Astrocyte of the spinal cord (primary cell): Measurements from ENCODE around the gene ACAA2.
"Not testable (repeated sequence)": the region's sequence is repeated elsewhere in the genome, so short reads cannot be mapped to it uniquely, and the experiment has no call there.

ENCODE experiments used
- DNase-seq: peaks from one replicate; pipeline ENCODE4 v3.0.0; 2011; ENCODE audit warnings: low read depth, low spot score
- H3K4me3 ChIP-seq: 2 replicates; pipeline ENCODE4 v1.5.1; 2011; ENCODE audit warnings: low read depth, mild to moderate bottlenecking, low read length, moderate library complexity
- CTCF ChIP-seq: IDR thresholded peaks from 2 replicates; pipeline ENCODE4 v1.5.1; 2012; ENCODE audit warnings: low read depth, mild to moderate bottlenecking, low read length, inconsistent platforms
- in situ Hi-C: cut with HindIII; loops from 2 replicates; pipeline ENCODE4 v1.10.0; 2017; ENCODE audit warnings: low sequenced_read_pairs

The ACAA2 gene

DNA sequence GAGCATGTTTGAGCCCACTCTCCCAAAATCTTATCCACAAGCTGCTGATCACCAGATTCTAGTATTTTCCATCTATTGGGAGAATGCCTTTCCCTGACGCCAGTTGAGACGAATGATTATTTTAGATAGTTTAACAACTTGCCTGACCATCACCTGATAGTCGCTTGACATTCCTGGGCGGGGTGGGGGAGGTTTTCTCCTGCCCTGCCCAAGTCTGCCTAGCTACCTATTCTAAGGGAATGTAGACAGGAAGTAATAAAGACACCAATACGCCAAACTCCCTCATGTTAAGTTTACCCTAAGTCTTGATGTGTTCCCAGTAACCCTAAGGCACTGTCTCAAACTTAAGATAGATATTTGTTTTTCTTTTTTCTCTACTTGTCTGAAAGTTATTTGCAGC lies 4.6 kb upstream of the ACAA2 start:
- no peak for DNase-seq
- in situ Hi-C loops, result no loop called here
- H3K4me3 ChIP-seq, result no peak overlapping the region
- TF ChIP-seq CTCF, result no peak

DNA sequence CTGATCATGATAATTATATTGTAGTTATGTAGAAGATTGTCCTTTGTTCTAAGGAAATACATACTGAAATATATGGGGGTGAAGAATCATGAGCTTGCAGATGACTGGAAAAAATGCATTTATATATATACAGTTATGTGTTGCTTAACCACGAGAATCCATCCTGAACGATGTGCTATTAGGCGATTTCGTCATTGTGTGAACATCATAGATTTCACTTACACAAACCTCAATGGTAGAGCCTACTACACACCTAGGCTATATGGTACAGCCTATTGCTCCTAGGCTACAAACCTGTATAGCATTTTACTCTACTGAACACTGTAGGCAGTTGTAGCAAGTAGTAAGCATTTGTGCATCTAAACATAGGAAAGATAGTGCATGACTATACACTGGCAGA lies 2.6 kb upstream of the ACAA2 start:
- no peak overlapping the region for H3K4me3 ChIP-seq
- in situ Hi-C loops, result no loop called here
- no peak for DNase-seq
- TF ChIP-seq CTCF, result no peak

DNA sequence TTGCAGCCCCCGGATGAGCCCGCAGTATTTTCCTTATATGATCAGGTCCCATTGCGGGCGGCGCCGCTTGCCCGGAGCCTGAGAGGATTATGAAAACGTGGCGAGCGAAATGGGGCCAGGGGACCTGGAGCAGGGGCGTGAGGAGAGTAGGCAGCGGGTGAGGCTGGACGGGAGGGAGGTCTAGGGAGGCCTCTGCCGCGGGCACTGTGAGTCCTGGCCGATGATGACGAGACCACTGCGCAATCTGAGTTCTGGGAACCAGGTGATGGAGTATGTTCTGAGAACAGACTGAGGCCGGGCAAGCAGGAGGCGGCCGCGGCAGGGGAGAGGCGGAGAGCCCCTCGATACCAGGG lies 790 bp upstream of the ACAA2 start:
- DNase-seq, result peak; percentile 62
- no peak for TF ChIP-seq CTCF
- H3K4me3 ChIP-seq, result peak overlapping the region; percentile 79
- in situ Hi-C loops, result no loop called here

- peak overlapping the region; percentile 79 for H3K4me3 ChIP-seq
- in situ Hi-C loops, result no loop called here
- no peak for TF ChIP-seq CTCF
- DNase-seq, result peak; percentile 54
Measured at GRCh38 chr18:49813069-49813318, 339 bp downstream of the ACAA2 start.

DNA sequence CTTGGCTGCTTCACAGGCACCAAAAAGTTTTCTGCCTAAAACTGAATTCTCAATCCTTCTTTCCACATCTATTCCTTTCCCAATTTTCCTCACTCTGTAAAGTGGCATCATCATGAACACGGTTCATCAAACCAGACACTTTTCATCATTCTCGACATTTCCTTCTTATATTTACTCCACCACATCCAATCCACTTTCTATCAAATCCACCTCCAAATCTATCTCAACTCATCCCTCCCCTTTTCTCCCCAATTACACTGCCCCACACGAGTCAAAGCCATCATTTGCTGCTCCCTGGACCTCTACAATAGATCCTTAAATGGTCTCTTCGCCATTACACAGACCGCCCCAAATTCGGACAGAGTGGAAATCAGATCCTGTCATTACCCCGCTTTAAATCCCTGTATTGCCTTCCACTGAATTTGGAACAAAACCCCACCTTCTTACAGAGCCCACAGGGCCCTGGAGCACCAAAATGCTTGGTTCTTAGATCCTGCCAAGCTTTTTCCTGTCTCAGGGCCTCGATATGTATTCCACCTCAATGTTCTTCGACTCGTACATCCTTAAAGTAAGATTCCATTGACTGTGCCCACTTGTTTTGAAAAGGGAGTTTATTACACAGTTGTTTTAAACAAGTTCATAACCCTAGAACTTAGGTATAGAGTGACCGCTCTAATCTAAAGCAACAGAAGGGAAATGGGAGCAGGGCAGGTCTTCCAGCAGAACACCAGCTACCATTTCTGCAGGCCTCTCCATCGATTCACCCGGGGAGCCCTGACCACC lies 856 bp downstream of the ACAA2 start:
- peak; percentile 48 for DNase-seq
- no peak for TF ChIP-seq CTCF
- in situ Hi-C loops, result no loop called here
- peak overlapping the region; percentile 79 for H3K4me3 ChIP-seq

DNA sequence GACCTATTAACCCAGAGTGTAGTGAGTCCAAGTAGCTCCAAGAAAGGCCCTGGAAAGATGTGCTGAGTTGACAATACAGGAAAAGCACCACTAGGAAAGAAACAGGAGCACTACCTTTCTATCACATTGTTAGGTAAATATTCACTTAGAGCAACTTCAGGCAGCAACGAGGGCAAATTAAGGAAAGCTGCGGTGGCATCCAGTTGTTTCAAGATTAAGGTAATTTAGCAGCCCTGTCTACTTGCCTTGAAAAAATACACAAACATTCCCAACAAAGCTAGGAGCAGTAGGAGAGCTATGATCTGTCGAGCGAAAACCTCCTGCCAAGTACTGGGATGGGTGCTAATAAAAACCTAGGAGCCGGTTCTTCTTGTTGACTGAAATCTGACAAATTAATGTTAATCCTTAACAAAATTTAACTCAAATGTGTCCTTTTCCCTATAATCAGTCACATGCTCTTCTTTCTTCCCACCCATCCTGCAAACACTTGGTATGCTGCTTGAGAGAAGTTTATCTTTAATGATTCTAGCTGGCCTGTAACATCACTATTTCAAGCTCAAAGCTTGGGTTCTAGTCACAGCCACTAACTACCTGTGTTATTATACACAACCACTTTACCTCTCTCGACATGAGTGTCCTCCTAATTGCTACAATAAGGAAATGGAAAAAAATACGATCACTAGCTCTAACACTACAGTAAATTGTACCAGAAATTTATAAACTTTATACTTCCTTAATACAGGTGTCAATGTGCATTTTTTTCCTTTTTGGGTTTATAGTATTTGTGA lies 2.0 kb downstream of the ACAA2 start:
- DNase-seq, result no peak
- in situ Hi-C loops, result no loop called here
- no peak overlapping the region for H3K4me3 ChIP-seq
- TF ChIP-seq CTCF, result no peak

DNA sequence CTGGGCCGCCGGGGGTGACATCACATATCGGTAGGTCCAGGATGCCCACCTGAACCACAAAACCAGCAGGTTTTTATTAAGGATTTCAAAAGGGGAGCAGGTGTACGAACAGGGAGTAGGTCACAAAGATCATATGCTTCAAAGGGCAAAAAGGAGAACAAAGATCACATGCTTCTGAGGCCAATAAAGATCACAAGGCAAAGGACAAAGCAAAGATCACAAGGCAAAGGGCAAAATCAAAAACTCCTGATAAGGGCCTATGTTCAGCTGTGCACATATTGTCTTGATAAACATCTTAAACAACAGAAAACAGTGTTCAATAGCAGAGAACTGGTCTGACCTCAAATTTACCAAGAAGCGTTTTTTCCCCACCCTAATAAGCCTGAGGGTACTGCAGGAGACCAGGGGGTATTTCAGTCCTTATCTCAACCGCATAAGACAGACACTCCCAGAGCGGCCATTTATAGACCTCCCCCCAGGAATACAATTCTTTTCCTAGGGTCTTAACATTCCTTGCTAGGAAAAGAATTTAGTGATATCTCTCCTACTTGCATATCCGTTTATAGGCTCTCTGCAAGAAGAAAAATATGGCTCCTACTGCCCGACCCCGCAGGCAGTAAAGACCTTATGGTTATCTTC lies 4.7 kb downstream of the ACAA2 start:
- H3K4me3 ChIP-seq, DNase-seq, in situ Hi-C loops: not testable (repeated sequence)
